H54 (cell line): ENCODE measurements around the gene SPPL2B.

ENCODE experiments used
- DNase-seq: peaks from one replicate; pipeline ENCODE4 v3.0.0; 2011; ENCODE audit warnings: low spot score, mixed read lengths; ENCODE audit not compliant: insufficient read length
- FAIRE-seq: peaks from 3 replicates; lab custom pipeline; 2011; peaks lifted over from hg19 to GRCh38; lab: Jason Lieb, UNC
- POLR2A ChIP-seq: IDR thresholded peaks from 2 replicates; pipeline ENCODE4 v1.6.1; 2011; ENCODE audit warnings: low read depth, mild to moderate bottlenecking, low read length

Gene SPPL2B

DNA sequence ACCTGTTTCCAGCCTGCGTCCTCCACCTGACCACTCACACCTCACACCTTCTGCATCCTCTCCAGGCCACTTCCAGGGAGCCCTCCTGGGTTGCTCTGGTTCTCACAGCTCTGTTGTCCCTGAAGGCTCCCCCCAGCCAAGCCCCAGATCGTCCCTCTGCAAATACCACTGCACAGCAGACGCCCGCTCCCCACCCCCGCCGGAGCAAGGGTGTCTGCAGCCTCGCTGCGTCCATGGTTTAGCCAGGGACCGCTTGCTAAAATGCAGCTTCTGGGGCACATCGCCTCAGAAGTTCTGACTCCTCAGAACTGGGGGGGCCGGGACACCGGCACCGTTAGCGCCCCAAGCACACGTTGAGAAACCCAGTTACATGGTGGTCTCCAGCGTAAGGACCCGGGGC lies 21.5 kb upstream of the SPPL2B start:
- DNase-seq (no peak), FAIRE-seq (no peak)
- no peak for TF ChIP-seq POLR2A

DNA sequence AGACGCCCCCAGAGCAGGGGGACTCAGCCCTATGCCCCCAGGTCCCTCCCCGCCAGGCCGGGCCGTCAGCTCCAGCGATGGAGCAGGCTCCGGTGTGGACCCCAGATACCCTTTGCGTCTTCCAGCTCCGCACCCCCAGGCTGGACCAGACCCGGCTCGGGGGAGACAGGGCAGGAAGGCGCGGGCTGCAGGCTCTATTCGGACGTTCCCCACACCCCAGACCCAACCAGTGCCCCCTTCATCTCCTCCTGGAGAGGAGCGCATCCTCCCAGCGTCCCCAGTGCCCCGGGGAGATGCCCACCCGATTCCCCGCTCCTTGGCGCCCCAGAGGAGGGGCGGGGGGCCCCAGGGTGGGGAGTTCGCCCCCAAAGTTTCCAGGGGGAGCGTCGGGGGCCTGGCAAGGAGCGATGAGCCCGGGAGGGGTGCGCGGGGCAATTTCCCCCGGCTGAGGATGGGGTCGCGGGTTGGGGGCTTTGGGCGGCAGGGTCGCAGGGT lies 20.9 kb upstream of the SPPL2B start:
- no peak for TF ChIP-seq POLR2A
- FAIRE-seq (no peak), DNase-seq (no peak)

DNA sequence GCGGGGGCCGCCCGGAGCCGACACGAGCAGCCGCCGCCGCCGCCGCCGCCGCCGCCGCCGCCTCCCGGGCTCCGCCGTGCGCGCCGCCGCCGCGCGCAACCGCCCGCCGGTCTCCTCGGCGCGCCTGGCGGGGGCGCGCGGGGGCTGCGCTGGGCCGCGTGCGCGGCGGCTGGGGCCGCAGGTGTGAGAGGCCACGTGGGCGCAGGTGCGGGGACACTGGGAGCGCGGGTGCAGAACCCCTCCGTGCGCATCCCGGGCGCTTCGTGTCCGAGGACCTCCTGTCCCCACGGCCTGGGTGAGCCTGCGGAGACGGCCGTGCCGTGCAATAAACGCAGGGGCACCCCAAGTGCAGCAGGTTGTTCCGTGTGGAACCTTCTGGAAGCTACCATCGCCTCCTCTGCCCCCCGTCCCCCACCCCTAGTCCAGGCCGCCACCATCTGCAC lies 20.3 kb upstream of the SPPL2B start, which contains the start of gene LINGO3:
Gene LINGO3 (minus strand): TSS at position 41 of the 443 bp plus-strand sequence. CDS start 16,378 bp downstream, outside the sequence.
- DNase-seq = no peak
- TF ChIP-seq POLR2A = no peak
- FAIRE-seq = no peak

DNA sequence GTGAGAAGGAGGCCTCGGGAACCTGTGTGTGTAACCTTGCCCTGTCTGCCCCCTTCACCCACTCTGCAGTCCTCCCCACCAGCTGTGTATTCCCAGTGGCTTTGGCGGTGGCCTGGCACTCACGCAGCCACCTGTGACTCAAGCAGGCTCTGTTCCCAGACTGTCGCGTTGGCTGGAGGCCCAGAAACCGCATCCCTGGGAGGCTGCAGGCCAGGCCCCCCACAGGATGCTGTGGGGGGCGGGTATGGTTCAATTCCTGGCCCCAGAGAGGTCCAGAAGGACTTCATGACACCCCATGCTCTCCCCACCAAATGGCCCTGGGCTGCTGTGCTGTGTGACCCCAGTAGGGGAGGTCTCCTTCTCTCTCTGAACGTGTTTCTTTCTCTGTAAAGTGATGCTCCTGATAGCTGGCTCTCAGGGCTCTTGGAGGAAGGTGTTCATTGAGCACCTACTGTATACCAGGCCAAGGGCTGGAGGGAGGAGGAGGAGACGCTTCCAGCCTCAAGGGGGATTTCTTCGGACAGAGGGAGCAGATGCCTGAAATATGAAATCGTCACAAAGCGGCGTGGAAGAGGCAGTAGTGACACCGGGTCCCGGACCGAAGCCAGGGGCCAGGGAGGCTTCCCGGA lies 18.6 kb upstream of the SPPL2B start:
- no peak for TF ChIP-seq POLR2A
- FAIRE-seq (no peak), DNase-seq (no peak)

DNA sequence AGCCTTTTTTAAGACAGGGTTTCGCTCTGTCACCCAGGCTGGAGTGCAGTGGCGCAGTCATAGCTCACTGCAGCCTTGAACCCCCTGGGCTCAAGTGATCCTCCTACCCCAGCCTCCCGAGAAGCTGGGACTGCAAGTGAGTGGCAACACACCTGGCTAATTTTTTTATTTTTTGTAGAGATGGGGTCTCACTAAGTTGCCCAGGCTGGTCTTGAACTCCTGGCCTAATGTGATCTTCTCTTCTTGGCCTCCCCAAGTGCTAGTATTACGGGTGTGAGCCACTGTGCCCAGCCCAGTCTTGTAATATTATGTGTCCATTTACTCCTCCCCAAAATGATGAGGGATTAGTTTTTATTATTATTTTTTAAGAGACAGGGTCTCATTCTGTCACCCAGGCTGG lies 17.4 kb upstream of the SPPL2B start:
- FAIRE-seq (no peak), DNase-seq (no peak)

DNA sequence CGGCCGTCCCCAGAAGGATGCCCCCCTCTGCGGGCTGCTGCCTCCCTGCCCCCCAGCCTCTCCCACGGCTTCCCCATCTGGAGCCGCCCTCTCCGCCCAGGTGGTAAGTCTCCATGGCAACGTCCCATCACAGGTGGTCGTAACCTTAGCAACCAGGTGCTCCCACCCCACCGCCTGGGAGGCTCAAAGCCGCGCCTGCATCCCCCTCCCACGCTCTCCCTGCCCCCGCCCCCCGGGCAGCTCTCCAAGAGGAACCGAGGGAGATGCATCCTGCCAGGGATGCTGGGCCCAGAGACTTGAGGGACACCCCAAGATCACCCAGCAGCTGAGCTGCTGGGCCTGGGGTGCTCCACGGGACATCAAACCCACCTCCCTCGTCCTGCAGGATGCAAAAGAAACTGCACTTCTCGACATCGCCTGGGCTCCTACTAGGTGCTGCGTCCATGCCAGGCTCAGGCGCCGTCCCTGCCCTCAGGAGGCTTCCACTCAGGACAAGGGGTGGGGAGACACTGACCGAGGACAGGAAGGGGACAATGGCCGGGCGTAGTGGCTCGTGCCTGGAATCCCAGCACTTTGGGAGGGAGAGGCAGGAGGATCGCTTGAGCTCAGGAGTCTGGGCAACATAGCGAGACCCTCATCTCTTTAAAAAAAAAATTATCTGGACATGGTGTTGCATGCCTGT lies 15.5 kb upstream of the SPPL2B start:
- FAIRE-seq (no peak), DNase-seq (no peak)

More for the DNA sequence above, 17.4 kb upstream of the SPPL2B start:
- no peak for TF ChIP-seq POLR2A

DNA sequence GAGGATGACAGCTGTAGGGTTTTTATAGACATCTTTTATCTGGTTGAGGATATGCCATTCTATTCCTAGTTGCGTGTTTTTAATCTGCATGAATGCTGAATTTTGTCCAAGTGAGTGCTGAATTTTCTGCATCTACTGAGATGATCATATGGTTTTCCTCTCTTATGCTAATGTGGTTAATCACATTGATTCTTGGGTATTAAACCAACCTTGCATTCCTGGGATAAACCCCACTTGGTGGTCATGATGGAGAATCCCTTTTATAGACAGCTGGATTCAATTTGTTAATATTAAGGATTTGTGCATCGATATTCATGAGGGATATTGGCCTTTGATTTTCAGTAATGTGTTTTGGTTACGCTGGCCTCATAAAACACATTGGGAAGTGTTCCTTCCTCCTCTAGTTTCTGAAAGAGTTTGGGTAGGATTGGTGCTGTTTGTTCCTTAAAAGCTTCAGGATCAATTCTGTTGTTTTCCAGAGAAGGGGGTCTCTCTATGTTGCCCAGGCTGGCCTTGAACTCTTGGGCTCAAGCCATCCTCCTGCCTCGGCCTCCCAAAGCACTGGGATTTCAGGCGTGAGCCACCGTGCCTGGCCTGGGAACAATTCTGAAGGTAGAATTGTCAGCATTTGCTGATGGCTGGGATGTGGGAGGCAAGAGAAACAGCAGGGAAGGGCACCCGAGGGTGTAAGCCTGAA lies 13.2 kb upstream of the SPPL2B start:
- FAIRE-seq = no peak
- DNase-seq = no peak
- TF ChIP-seq POLR2A = no peak

More for the DNA sequence above, 15.5 kb upstream of the SPPL2B start:
- TF ChIP-seq POLR2A = no peak

DNA sequence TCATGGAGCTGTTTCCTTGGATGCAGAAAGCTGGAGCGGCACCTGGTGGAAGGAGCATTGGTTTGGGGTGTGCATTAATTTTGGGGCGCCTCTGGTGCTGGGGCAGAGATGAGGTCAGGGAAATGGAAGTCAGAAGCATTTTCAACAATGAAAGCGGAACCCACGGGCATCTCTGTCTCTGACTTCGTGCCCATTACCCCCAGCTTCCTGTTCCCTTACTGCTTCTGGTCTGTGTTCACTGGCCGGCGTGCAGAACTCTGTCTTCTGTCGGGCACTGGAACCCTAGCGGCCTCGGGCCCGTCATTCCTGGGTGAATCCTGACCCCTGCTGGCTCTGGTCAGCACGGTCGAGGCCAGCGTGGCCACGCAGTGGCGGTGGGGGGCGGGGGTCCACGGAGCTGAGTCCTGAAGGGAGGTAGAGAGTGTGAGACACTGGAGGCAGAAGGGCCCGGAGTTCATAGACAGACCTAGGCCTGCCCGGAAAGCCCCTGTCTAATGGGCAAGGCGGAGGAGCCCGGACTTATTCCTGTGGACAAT lies 12.6 kb upstream of the SPPL2B start:
- DNase-seq = peak; percentile 65
- no peak for TF ChIP-seq POLR2A
- no peak for FAIRE-seq

DNA sequence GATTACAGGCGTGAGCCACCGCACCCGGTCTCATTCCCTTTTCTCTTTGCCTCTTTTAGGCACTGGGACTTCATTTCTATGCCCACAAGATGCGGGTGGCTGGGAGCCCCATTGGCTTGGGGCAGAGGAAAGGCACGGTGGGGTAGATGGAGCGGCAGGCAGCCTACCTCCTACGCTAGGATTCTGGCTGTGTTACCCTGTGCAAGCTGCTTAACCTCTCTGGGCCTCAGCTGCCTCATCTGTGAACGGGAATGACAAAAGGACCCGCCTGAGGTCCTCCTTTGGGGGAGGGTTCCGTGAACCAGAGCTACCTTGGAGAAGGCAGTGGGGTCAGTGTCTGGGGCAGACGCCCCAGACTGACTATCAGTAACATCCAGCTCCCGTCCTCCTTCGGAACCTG lies 11.2 kb upstream of the SPPL2B start:
- FAIRE-seq = no peak
- no peak for TF ChIP-seq POLR2A

DNA sequence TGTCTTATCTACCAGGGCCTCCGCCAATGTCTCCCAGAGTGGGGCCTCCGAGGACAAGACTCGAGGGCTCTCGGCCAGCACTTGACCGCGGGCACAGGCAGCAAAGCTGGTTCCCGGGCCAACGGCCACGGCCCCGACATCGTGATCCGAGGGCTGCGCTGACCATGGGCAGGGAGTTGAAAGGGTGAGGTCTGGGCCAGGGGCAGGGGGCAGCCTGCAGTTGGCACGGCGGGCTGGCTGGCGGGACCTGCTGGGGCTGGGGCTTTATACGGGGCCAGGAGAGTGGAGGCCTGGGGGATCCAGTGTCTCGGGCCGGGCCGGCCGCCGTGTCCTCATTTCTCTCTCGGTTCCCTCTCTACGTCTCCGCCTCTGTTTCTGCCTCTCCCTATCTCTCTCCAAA lies 10.7 kb upstream of the SPPL2B start:
- DNase-seq (no peak), FAIRE-seq (no peak)
- TF ChIP-seq POLR2A = no peak

More for the DNA sequence above, 11.2 kb upstream of the SPPL2B start:
- no peak for DNase-seq

DNA sequence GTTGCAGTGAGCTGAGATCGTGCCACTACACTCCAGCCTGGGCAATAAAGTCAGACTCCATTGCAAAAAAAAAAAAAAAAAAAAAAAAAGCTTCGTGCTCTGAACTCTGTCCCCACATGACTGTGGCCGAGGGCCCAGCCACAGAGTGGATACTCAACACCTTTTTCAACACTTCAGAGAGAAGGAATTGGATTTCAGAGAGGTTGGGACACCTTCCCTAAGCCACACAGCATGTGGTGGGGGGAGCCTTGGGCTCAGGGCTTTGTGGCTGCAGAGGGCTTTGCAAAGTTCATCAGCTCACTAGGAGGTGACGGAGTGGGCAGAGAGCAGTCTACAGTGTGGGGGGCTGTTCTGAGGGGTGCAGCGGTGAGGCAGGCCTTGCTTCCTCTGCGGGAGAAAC lies 9.6 kb upstream of the SPPL2B start:
- DNase-seq (no peak), FAIRE-seq (no peak)
- no peak for TF ChIP-seq POLR2A

DNA sequence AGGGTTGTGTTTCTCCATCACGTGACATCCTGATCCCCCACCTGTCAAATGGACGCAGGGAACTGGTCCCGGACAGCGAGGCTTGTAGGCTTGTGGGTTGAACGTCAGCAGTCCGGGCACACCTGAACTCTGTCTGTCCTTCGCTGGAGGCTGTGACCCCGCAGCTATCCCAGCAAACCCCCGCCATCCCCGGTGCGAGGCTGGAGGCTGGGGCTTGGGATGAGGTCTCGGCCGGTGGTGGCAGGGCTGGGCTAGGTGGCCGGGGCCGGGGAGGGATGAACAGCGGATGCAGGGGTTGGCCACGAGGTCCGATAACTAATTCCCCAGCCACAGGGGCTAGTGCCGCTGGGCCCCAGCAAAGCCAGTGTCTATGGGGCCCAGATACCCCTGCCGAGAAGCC lies 8.9 kb upstream of the SPPL2B start:
- FAIRE-seq (no peak), DNase-seq (no peak)
- no peak for TF ChIP-seq POLR2A

DNA sequence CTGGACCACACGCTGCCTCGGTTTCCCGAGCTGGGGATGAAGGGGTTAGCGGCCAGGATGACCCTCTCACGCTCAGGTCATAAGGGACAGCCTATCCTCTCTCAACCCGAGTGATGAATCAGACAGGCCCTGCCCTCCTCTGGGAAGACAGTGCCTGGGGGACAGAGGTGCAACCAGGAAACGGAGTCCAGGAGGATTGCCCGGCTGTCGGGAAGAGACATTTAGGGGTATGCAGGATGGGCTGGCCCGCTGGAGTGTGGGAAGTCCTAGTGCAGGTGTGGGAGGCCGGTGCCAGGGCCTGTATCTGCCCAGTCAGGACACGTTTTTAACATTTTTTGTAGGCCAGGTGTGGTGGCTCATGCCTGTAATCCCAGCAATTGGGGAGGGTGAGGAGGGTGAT lies 8.4 kb upstream of the SPPL2B start:
- no peak for TF ChIP-seq POLR2A
- no peak for FAIRE-seq

DNA sequence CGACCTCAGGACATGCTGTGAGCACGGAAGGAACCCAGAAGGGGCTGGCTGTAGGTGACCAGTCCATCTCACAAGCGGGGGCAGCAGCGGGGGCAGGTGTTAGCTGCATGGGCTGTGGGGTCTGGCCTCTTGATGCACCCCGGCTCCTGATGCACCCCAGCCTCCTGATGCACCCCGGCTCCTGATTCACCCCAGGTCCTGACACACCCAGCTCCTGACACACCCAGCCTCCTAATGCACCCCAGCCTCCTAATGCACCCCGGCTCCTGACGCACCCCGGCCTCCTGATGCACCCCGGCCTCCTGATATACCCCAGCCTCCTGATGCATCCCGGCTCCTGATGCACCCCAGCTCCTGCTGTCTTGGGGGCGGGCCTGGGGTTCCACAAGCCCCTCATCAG lies 7.5 kb upstream of the SPPL2B start:
- DNase-seq (no peak), FAIRE-seq (no peak)
- TF ChIP-seq POLR2A = no peak

More for the DNA sequence above, 8.4 kb upstream of the SPPL2B start:
- DNase-seq = no peak
